HG02588 (cell line): ENCODE results near the gene GMPPB.
"Not testable (repeated sequence)": the region's sequence is repeated elsewhere in the genome, so short reads cannot be mapped to it uniquely, and the experiment has no call there.

ENCODE experiments used
- ATAC-seq: cut with Tn5 transposase; IDR thresholded peaks from one replicate; pipeline ENCODE4 v1.9.1; 2021; ENCODE audit warnings: mild to moderate bottlenecking, moderate library complexity; ENCODE audit not compliant: unreplicated experiment

GMPPB gene

GRCh38 chr3:49694409-49695070, 29.2 kb downstream of the GMPPB start:
- ATAC-seq: not testable (repeated sequence)

- ATAC-seq: not testable (repeated sequence)
Measured at GRCh38 chr3:49691481-49691880, 32.3 kb downstream of the GMPPB start.

- ATAC-seq: not testable (repeated sequence)
Measured at GRCh38 chr3:49690856-49691255, 32.9 kb downstream of the GMPPB start.

GRCh38 chr3:49689908-49690624, 33.7 kb downstream of the GMPPB start:
- not testable (repeated sequence) for ATAC-seq

- ATAC-seq: peak; percentile 57
Measured at GRCh38 chr3:49689046-49689907, 34.5 kb downstream of the GMPPB start, which contains the start of the genes MST1 and RNF123. Gene MST1, minus strand, starts transcription at chr3:49689474. Its CDS starts 783 bp downstream, at chr3:49688691. Gene RNF123, plus strand, starts transcription at chr3:49689557. Its CDS starts 1,609 bp downstream, at chr3:49691166.

- peak; percentile 5 for ATAC-seq
Measured at GRCh38 chr3:49688338-49689045, 35.3 kb downstream of the GMPPB start.

GRCh38 chr3:49687424-49687795, 36.3 kb downstream of the GMPPB start:
- ATAC-seq: not testable (repeated sequence)

- ATAC-seq: not testable (repeated sequence)
Measured at GRCh38 chr3:49686769-49687423, 36.9 kb downstream of the GMPPB start.

GRCh38 chr3:49686346-49686745, 37.4 kb downstream of the GMPPB start:
- not testable (repeated sequence) for ATAC-seq

GRCh38 chr3:49685846-49686245, 37.9 kb downstream of the GMPPB start:
- not testable (repeated sequence) for ATAC-seq

- ATAC-seq: not testable (repeated sequence)
Measured at GRCh38 chr3:49685103-49685502, 38.6 kb downstream of the GMPPB start.

- not testable (repeated sequence) for ATAC-seq
Measured at GRCh38 chr3:49684453-49684852, 39.3 kb downstream of the GMPPB start.

GRCh38 chr3:49683162-49683561, 40.6 kb downstream of the GMPPB start:
- no peak for ATAC-seq

- no peak for ATAC-seq
Measured at GRCh38 chr3:49681543-49681942, 42.2 kb downstream of the GMPPB start.

- no peak for ATAC-seq
Measured at GRCh38 chr3:49681232-49681522, 42.6 kb downstream of the GMPPB start.

GRCh38 chr3:49680493-49681231, 43.1 kb downstream of the GMPPB start:
- no peak for ATAC-seq

- ATAC-seq: no peak
Measured at GRCh38 chr3:49675912-49676311, 47.8 kb downstream of the GMPPB start.

GRCh38 chr3:49674497-49674983, 49.2 kb downstream of the GMPPB start:
- peak; percentile 19 for ATAC-seq

- peak; percentile 76 for ATAC-seq
Measured at GRCh38 chr3:49673715-49674496, 49.8 kb downstream of the GMPPB start, which contains the start of gene APEH. Gene APEH, plus strand, starts transcription at chr3:49674351. Its CDS starts 51 bp downstream, at chr3:49674402.
